GM12875 (cell line): ENCODE data around the gene TXNIP.
"Not testable (repeated sequence)": the region's sequence is repeated elsewhere in the genome, so short reads cannot be mapped to it uniquely, and the experiment has no call there.

Experiments used
- H3K4me3 ChIP-seq: one replicate; pipeline ENCODE4 v1.5.1; 2011; ENCODE audit warnings: low read depth, low read length, control low read depth
- TF ChIP-seq, protein P1 (sequence below): IDR thresholded peaks from 2 replicates; pipeline ENCODE4 v1.5.1; 2011; ENCODE audit warnings: low read depth, mild to moderate bottlenecking, control low read depth, inconsistent platforms, low read length, moderate library complexity, borderline replicate concordance; ENCODE audit not compliant: insufficient read depth

The TXNIP gene

DNA sequence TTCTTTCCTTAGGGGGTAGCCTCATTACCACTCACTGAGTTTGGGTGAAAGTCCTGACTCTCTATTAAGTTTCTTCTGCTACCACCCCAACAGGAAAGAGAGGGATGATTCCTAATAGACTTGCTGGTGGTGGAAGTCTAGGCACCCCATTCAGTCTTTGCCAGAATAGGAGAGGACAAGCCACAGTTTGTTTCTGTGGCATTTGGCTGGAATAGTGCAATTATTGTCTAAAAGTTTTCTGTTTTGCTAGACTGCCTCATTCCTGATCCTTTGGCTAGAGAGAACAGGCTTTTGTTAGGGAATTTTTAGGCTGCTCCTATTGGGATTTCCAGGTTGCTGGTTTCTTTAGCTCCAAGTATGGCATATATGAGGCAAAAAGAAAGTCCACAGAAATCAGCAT, 35.1 kb upstream of the TXNIP start:
- H3K4me3 ChIP-seq: no peak overlapping the region
- TF ChIP-seq, protein P1, sequence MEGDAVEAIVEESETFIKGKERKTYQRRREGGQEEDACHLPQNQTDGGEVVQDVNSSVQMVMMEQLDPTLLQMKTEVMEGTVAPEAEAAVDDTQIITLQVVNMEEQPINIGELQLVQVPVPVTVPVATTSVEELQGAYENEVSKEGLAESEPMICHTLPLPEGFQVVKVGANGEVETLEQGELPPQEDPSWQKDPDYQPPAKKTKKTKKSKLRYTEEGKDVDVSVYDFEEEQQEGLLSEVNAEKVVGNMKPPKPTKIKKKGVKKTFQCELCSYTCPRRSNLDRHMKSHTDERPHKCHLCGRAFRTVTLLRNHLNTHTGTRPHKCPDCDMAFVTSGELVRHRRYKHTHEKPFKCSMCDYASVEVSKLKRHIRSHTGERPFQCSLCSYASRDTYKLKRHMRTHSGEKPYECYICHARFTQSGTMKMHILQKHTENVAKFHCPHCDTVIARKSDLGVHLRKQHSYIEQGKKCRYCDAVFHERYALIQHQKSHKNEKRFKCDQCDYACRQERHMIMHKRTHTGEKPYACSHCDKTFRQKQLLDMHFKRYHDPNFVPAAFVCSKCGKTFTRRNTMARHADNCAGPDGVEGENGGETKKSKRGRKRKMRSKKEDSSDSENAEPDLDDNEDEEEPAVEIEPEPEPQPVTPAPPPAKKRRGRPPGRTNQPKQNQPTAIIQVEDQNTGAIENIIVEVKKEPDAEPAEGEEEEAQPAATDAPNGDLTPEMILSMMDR: no peak

DNA sequence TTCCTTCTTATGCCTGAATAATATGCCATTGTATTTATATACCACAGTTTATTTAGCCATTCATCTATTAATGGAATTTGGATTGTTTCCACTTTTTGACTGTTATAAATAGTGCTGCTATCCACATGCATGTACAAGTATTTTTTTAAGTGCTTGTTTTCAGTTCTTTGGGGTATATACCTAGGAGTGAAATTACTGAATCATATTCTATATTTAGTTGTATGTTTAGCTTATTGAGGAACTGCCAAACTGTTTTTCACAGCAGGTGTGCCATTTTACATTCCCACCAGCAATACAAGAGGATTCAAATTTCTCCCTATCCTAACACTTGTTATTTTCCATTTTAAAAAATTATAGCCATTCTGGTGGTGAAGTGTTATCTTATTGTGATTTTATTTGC, 32.7 kb upstream of the TXNIP start:
- TF ChIP-seq, protein P1: no peak
- H3K4me3 ChIP-seq: no peak overlapping the region

DNA sequence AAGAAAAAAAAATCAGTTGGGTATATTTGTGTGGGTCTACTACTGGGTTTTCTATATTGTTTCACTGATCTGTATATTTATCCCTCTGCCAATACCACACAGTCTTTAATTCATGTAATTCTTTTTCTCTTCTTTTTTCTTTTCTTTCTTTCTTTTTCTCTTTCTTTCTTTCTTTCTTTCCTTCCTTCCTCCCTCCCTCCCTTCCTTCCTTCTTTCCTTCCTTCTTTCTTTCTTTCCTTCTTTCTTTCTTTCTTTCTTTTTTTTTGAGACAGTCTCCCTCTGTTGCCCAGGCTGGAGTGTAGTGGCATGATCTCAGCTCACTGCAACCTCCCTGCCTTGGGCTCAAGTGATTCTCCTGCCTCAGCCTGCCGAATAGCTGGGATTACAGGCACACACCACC, 30.3 kb upstream of the TXNIP start:
- not testable (repeated sequence) for H3K4me3 ChIP-seq

DNA sequence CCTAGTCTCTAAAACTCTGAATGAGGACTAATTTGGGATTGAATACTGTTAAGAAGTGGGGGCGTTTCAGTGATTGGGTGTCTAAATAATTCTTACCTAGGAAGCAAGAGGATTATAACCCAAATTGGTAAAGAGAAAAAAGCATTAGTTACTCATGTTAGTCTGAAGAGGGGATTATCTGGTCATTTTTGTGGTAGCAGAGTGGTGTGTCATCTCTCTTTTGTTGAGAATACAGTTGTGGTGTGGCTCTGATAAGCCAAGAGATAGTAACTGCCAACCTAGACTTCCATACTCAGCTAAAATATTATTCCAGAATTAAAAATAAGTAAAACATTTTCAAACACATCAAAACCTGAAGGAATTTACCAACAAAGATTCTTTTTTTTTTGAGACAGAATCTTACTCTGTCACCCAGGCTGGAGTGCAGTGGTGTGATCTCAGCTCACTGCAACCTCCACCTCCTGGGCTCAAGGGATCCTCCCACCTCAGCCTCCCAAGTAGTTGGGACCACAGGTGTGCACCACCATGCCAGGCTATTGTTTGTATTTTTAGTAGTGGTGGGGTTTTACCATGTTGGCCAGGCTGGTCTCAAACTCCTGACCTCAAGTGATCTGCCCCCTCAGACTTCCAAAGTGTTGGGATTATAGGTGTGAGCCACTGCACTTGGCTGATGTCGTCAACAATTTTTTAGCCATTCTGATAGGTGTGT, 29.6 kb upstream of the TXNIP start:
- H3K4me3 ChIP-seq: not testable (repeated sequence)

DNA sequence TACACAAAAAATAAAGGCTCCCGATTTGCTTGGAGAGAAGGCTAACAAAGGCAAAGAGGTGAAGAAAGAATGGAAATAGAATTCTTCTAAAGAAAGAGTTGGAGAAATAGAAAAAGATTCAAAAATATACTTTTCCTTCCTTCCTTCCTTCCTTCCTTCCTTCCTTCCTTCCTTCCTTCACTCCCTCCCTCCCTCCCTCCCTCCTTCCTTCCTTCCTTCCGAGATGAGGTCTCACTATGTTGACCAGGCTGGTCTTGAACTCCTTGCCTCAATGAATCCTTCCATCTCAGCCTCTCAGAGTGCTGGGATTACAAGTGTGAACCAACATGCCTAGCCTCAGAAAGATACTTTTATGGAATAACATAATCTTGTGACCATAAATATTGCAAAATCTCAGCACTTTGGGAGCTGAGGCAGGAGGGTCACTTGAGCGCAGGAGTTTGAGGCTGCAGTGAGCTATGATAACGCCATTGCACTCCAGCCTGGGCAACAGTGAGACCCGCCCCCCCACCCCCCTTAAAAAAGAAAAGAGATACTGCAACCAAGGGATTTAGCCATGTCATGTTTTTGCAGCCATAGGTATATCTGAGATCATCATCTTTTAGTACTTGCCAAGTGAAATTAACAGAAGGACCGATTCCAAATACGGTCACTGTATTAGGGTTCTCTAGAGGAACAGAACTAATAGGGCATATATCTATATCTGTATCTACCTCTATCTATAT, 26.2 kb upstream of the TXNIP start:
- TF ChIP-seq, protein P1: no peak
- H3K4me3 ChIP-seq: no peak overlapping the region

DNA sequence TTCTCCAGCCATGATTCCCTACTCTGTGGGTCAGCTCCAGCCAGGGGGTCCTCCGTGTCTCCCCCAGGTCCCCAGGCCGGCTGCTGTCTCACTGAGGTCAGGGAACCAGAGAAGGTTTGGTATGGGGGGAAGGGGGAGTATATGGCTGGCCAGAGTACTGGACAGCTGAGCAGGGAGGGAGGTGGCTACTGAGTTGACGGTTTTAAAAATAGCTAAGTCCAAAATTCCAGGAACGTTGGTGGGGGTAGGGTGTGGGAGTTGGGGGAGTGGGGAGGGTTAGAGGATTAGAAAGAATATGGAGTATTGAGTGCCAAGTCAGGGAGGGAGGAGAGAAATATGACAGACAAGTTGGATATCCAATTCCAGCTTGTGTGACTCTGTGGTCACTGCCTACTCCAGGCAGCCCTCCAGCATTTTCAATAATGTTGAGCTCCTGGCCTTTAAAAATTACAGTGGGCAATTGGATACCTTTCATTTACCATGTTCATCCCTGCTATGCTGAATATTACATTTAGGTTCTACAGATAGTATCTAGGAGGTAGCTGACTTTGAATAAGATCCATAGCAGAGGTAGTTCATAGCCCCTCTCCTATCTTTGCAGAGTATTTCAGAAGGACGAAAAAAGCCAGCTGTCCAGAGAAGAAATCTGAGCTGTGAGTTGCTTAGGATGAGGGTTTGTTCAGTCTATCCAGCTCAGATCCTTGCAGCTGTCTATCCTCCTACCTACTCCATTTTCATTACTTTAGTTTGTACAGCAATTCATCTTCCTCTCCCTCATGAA, 25.4 kb upstream of the TXNIP start, which contains the start of gene HJV:
Gene HJV, minus strand, starts transcription at position 114 of the 781 bp plus-strand sequence. CDS start 1,504 bp downstream, outside the sequence.
- no peak within 1 kb of the TSS for H3K4me3 ChIP-seq

DNA sequence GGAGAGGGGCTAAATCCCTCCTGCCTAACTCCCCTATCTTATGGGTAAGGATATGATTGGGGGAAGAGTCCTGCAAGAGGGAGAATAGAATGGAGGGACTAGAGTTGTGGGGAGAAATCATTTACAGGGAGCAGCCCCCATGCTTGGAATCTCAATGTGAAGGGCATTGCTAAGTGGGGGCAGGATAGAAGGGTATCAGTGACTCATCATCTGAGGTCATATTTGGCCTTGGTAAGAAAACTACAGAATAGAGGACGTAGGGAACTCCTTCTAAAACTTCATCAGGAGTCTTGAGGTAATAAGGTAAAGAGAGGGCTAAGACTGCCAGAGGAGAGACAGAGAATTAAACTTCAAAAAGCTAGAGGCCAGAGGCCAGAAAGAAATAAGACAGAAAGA, 24.7 kb upstream of the TXNIP start:
- no peak overlapping the region for H3K4me3 ChIP-seq
- TF ChIP-seq, protein P1: no peak

More for the DNA sequence above, 25.4 kb upstream of the TXNIP start, which contains the start of gene HJV:
- TF ChIP-seq, protein P1: no peak
